Activated naive CD8-positive, alpha-beta T cell (primary cell): ENCODE measurements around the gene SLC4A2.

Experiments
- H3K27ac Mint-ChIP-seq: one replicate; pipeline ENCODE4 v1.8.0; 2021; ENCODE audit warnings: mixed read lengths
- H3K27me3 Mint-ChIP-seq: one replicate; pipeline ENCODE4 v1.8.0; 2021; ENCODE audit warnings: mixed read lengths
- H3K36me3 Mint-ChIP-seq: one replicate; pipeline ENCODE4 v1.8.0; 2021; ENCODE audit warnings: mixed read lengths
- H3K4me1 Mint-ChIP-seq: one replicate; pipeline ENCODE4 v1.8.0; 2021; ENCODE audit warnings: low read depth, mixed read lengths
- H3K4me3 Mint-ChIP-seq: one replicate; pipeline ENCODE4 v1.8.0; 2021; ENCODE audit warnings: mild to moderate bottlenecking, mixed read lengths
- H3K9me3 Mint-ChIP-seq: one replicate; pipeline ENCODE4 v1.8.0; 2021; ENCODE audit warnings: low read depth, mixed read lengths

SLC4A2 gene

DNA sequence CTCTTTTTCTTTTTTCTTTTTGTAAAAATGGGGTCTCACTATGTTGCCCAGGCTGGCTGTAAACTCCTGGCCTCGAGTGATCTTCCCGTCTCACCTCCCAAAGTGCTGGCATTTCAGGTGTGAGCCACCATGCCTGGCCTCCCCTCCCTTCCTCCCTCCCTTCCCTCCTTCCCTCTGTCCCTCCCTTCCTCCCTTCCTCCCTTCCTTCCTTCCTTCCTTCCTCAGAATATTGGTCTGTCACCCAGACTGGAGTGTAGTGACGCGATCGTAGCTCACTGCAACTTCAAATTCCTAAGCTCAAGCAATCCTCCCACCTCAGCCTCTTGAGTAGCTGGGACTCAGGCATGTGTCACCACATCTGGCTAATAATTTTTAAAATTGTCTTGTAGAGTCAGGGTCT is 35.3 kb downstream of the SLC4A2 start:
- Mint-ChIP-seq H3K36me3 (no peaks in the 10 kb centered on the region), H3K4me1 (no peaks in the 10 kb centered on the region), H3K27me3 (no peaks in the 10 kb centered on the region), H3K4me3 (no peak overlapping the region), H3K27ac (no peak overlapping the region), H3K9me3 (no peaks in the 10 kb centered on the region)

DNA sequence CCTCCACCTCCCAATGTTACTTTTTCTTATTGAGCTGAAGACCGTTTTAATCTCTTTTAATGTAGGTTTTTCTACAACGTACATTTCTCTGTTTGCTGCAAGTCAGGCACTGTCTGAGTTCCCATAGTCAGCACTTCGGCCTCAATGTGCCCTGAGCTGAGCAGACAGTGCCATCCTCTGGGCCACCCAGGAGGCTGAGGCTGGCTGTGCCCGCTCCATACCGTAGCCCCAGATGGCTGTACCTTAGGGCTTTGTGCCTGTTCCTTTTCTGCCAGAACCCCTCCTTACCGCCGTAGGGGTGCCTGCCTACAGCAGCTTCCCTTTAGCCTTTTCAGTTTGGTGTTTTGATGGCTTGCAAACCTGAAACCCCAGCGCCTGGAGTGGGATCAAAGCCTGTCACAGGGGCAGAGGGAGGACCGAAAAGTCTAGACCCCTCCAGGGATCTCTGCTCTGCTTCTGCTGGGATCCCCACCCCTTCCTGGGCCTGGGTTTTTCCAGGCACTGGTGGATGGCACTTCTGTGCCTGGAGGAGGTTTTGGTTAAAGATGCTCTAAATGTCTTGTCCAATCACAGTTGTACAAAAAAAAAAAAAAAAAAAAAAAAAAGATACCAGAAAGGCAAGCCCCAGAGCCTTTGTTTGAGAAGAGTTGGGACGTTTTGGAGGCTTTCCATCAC is 35.9 kb downstream of the SLC4A2 start:
- H3K9me3 Mint-ChIP-seq = no peaks in the 10 kb centered on the region
- H3K4me3 Mint-ChIP-seq = no peak overlapping the region
- no peaks in the 10 kb centered on the region for H3K4me1 Mint-ChIP-seq
- H3K27me3 Mint-ChIP-seq = no peaks in the 10 kb centered on the region
- H3K27ac Mint-ChIP-seq = no peak overlapping the region
- H3K36me3 Mint-ChIP-seq = no peaks in the 10 kb centered on the region

GRCh38 chr7:151095828-151096475 is 36.6 kb downstream of the SLC4A2 start:
- Mint-ChIP-seq H3K4me3 (no peak overlapping the region), H3K9me3 (no peaks in the 10 kb centered on the region), H3K36me3 (no peaks in the 10 kb centered on the region), H3K27ac (no peak overlapping the region), H3K27me3 (no peaks in the 10 kb centered on the region), H3K4me1 (no peaks in the 10 kb centered on the region)

GRCh38 chr7:151099486-151100211 is 40.3 kb downstream of the SLC4A2 start:
- no peak overlapping the region for H3K27ac Mint-ChIP-seq
- H3K4me1 Mint-ChIP-seq = no peaks in the 10 kb centered on the region
- H3K4me3 Mint-ChIP-seq = no peak overlapping the region
- H3K36me3 Mint-ChIP-seq = no peaks in the 10 kb centered on the region
- H3K27me3 Mint-ChIP-seq = no peaks in the 10 kb centered on the region
- H3K9me3 Mint-ChIP-seq = no peaks in the 10 kb centered on the region

- Mint-ChIP-seq H3K9me3 (no peaks in the 10 kb centered on the region), H3K4me1 (no peaks in the 10 kb centered on the region), H3K36me3 (no peaks in the 10 kb centered on the region)
Measured at GRCh38 chr7:151100921-151101320, 41.5 kb downstream of the SLC4A2 start.

GRCh38 chr7:151101621-151102396 is 42.4 kb downstream of the SLC4A2 start:
- H3K9me3 Mint-ChIP-seq = no peaks in the 10 kb centered on the region
- H3K4me3 Mint-ChIP-seq = no peak overlapping the region
- no peaks in the 10 kb centered on the region for H3K4me1 Mint-ChIP-seq
- H3K27me3 Mint-ChIP-seq = no peaks in the 10 kb centered on the region
- H3K27ac Mint-ChIP-seq = no peak overlapping the region
- no peaks in the 10 kb centered on the region for H3K36me3 Mint-ChIP-seq

More at GRCh38 chr7:151100921-151101320, 41.5 kb downstream of the SLC4A2 start:
- Mint-ChIP-seq H3K4me3 (no peak overlapping the region), H3K27ac (no peak overlapping the region), H3K27me3 (no peaks in the 10 kb centered on the region)

DNA sequence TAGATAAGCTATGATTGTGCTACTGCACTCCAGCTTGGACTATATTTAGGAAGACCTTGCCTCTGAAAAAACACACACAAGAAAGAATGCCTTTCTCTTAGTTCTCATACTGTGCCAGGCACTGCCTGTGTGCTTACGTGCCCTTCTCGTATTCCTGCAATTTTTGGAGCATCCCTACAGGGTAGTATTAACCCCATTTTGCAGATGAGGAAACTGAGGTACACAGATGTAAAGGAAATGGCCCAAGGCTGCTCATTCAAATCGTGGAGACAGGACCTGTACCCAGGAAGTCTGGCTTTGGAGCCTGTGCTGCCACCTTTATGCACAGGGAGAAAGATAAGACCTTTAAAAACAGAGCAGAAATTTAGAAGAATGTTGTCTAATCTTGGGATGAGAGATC is 43.6 kb downstream of the SLC4A2 start:
- no peaks in the 10 kb centered on the region for H3K27me3 Mint-ChIP-seq
- H3K4me3 Mint-ChIP-seq = no peak overlapping the region
- no peaks in the 10 kb centered on the region for H3K9me3 Mint-ChIP-seq
- H3K36me3 Mint-ChIP-seq = no peaks in the 10 kb centered on the region
- H3K4me1 Mint-ChIP-seq = no peaks in the 10 kb centered on the region
- H3K27ac Mint-ChIP-seq = no peak overlapping the region

DNA sequence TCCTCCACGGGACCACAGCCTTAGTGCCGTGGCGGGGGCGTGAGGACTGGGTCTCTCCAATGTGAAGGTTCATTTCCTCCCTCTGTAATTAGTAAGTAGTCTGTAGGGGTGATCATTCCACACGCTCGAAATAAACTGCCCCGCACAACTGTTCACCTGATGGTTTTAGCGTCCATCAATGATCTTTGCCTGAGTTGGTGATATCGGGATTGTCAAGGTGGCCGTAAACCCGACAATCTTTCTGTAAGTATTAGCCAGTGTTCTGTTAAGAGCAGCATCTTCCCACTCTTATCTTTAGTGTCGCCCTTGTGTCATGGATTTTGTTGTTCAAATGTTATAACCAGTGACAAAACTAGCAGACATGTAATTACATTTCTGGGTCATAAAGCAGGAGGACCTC is 44.6 kb downstream of the SLC4A2 start:
- H3K4me3 Mint-ChIP-seq = no peak overlapping the region
- no peaks in the 10 kb centered on the region for H3K9me3 Mint-ChIP-seq
- H3K27ac Mint-ChIP-seq = no peak overlapping the region
- no peaks in the 10 kb centered on the region for H3K27me3 Mint-ChIP-seq
- no peaks in the 10 kb centered on the region for H3K36me3 Mint-ChIP-seq
- no peaks in the 10 kb centered on the region for H3K4me1 Mint-ChIP-seq

DNA sequence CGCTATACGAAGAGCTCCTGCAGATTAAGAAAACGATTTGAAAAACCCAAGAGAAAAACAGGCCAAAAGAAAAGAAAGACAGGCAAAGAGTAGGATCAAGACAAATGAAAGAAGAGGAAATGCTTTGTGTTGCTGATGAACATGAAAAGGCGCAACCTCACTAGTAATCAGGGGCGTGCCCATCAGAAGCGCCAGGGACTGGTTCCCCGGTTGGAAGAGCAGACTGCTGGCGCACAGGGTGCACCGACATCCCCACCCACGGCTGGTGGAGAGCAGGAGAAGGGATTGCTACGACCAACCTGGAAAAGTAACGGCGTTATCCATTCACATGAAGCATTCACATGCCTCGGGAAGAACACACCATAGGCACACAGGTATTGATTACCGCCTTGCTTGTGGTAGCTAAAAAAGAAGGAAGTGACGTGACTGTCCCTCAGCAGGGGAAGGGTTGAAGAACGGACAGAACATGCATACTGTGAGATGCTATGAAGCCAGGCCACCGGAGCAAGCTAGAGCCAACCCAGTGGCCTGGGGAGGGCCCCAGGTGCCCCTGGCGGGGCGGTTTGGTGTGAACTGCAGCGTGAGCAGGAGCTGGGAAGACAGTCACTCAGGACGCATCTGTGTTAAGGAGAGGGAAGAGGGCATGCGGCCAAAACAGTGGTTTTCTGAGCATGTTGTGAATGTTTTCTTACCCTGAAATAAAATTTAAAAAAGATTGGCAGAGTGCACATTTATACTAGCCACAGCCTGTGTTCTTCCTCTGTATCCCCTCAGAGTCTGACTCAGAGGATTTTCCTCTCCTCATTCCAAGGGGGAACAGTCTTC is 45.2 kb downstream of the SLC4A2 start:
- no peaks in the 10 kb centered on the region for H3K36me3 Mint-ChIP-seq
- no peaks in the 10 kb centered on the region for H3K27me3 Mint-ChIP-seq
- H3K9me3 Mint-ChIP-seq = no peaks in the 10 kb centered on the region
- no peak overlapping the region for H3K27ac Mint-ChIP-seq
- no peak overlapping the region for H3K4me3 Mint-ChIP-seq
- H3K4me1 Mint-ChIP-seq = no peaks in the 10 kb centered on the region

DNA sequence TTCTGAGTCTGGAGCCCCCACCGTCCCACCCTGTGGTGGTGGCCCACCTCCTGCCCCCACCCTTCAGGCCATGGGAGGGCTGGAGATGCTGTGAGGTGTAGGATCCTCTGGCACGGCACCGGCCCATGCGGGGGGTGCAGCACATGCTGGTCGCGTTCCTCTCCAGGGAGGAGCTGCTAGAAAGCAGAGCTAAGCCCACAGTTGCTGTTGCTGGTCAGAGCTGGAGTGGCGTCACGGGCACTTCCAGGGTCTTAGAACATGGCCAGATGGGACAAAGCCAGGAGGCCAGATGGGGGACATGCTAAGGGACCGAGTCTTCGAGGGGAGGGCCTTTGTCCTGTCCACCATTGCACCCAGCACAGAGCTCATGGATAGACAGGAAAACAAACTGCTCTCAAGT is 48.5 kb downstream of the SLC4A2 start:
- H3K27ac Mint-ChIP-seq = no peak overlapping the region
- no peaks in the 10 kb centered on the region for H3K36me3 Mint-ChIP-seq
- no peaks in the 10 kb centered on the region for H3K9me3 Mint-ChIP-seq
- peaks cover 4% of the 10 kb centered on the region for H3K4me1 Mint-ChIP-seq
- no peak overlapping the region for H3K4me3 Mint-ChIP-seq
- peaks cover 2% of the 10 kb centered on the region for H3K27me3 Mint-ChIP-seq

DNA sequence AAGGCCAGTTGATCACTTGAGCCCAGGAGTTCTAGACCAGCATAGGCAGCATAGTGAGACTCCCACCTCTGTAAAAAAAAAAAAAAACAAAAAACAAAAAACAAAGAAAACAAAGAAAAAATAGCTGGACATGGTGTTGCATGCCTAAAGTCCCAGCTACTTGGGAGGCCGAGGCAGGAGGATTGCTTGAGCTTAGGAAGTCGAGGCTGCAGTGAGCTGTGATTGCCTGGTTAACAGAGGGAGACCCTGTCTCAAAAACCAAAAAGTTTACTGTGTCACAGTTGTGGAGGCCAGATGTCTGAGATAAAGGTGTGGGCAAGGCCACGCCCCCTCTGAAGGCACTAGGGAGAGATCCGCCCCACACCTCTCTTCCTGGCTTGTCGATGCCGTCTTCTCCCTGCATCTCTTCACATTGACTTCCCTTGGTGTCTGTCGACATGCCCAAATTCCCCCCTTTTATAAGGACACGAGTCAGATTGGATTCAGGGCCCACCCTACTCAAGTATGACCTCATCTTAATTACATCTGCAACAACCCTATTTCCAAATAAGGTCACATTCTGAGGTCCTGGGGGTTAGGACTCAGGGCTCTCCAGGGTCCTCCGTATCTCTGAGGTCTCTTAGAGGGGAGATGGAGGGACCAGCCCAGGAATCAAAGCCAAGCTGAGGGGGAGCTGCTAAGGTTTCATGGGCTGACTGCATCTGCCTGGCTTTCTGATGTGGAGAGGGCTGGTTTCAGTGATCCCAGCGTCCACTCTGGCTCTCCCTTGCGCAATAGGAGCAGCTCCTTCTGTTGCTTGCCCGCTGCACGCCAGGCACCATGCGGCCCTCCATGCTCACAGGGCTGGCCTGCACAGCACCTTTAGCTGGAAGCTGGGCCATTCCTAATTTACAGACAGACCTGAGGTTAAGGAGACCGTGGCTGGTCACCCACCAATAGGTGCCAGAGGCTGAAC is 50.0 kb downstream of the SLC4A2 start:
- Mint-ChIP-seq H3K4me1 (peaks cover 4% of the 10 kb centered on the region), H3K27me3 (peaks cover 4% of the 10 kb centered on the region), H3K4me3 (no peak overlapping the region), H3K9me3 (no peaks in the 10 kb centered on the region), H3K36me3 (no peaks in the 10 kb centered on the region), H3K27ac (no peak overlapping the region)

DNA sequence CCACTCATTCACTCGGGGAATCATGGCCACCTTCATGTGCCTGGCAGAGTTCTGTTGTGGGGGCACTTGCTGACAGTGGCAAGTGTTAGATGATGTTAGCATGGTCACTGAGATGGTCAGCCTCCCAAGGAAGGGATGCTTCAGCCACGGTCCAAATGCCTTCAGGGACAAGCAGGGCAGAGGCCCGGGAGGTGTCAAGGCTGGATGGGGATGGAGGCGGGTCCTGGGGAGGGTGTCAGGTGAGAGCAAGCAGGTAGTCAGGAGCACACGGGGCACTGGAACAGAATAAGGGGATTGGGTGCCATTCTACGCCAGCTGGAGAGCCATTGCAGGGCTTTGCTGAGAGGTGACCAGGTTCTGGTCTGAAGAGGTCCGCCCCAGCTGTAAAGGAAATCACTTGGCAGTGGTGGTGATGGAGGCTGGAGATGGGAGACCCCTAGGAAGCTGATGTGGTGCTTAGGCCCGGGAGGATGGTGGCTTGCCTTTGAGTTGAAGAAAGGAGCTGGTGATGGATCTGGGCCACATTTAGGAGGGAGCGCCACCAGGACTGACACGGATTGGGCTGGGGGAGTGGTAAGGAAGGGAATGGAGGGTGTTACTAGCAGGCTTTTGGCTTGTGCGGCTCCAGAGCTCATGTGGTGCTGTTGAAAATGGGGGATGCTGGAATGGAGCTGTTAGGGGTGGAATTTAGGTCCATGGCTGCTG is 51.0 kb downstream of the SLC4A2 start:
- no peak overlapping the region for H3K27ac Mint-ChIP-seq
- peaks cover 4% of the 10 kb centered on the region for H3K4me1 Mint-ChIP-seq
- no peaks in the 10 kb centered on the region for H3K36me3 Mint-ChIP-seq
- no peaks in the 10 kb centered on the region for H3K9me3 Mint-ChIP-seq
- H3K27me3 Mint-ChIP-seq = peaks cover 4% of the 10 kb centered on the region
- H3K4me3 Mint-ChIP-seq = no peak overlapping the region
